WERI-Rb-1 (cell line): ENCODE measurements around the gene PRKCA.

Experiments used
- DNase-seq: peaks from one replicate; pipeline ENCODE4 v3.0.0-alpha.2; 2020
- H3K27ac ChIP-seq: fragments of 250-450 bp; sonication (Bioruptor Pico); 2 replicates; pipeline ENCODE4 v1.5.1; 2020; ENCODE audit warnings: mild to moderate bottlenecking, moderate library complexity
- H3K27me3 ChIP-seq: fragments of 250-450 bp; sonication (Bioruptor Pico); 2 replicates; pipeline ENCODE4 v1.5.1; 2021; ENCODE audit warnings: mild to moderate bottlenecking, low read depth, moderate library complexity; ENCODE audit not compliant: insufficient read depth, severe bottlenecking
- H3K36me3 ChIP-seq: fragments of 250-450 bp; sonication (Bioruptor Pico); 2 replicates; pipeline ENCODE4 v1.5.1; 2020; ENCODE audit warnings: mild to moderate bottlenecking, moderate library complexity
- H3K4me3 ChIP-seq: 2 replicates; pipeline ENCODE4 v1.5.1; 2011; ENCODE audit warnings: low read depth, mild to moderate bottlenecking, control low read depth, low read length
- H3K9me3 ChIP-seq: fragments of 250-450 bp; sonication (Bioruptor Pico); 2 replicates; pipeline ENCODE4 v1.5.1; 2021; ENCODE audit warnings: mild to moderate bottlenecking, moderate library complexity; ENCODE audit not compliant: severe bottlenecking
- TF ChIP-seq, protein P1 (sequence below): IDR thresholded peaks from 2 replicates; pipeline ENCODE4 v1.5.1; 2011; ENCODE audit warnings: low read depth, mild to moderate bottlenecking, control low read depth, inconsistent platforms, low read length

The PRKCA gene

DNA sequence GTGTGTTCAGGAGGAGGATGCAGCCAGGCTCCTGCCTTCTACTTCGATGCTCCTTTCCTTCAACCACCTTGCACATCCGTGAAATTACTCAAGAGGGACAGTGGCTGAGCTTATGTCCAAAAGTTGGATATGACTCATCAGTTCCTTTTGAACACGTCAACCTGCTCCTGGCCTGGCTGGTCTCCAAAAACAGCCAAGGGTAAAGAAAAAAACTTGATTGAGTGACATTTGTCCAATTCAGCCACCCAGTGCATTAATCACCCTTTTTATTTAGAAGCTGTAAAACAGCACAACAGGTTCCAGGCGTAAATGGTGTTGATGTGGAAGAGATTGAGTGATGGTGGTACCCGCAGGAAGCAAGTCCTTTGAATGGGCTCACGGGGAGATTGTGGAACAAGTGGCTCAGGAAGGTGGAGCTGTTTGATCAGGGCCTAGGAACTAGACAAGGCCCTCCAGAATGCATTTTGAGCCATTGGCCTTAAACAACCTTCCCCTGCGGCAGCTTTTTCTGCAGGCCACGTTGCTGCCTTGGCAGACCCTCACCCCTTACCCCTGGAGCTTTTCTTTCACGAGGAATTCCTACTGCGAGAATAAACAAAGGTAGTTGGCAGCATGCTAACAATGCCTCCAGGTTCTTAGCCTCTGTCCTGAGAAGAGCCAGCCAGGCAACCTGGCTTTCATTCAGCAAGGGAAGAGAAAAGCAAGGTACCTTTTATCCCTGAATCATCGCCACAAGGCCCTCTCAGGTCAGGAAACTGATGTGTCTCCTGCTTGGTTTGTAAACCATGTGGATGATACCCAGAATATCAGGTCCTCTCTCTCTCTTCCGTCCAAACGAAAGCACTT, 359.2 kb downstream of the PRKCA start:
- no peak for DNase-seq
- no peaks in the 10 kb centered on the region for H3K9me3 ChIP-seq
- H3K36me3 ChIP-seq = no peaks in the 10 kb centered on the region
- H3K27me3 ChIP-seq = no peaks in the 10 kb centered on the region
- H3K4me3 ChIP-seq = no peak overlapping the region
- TF ChIP-seq, protein P1, sequence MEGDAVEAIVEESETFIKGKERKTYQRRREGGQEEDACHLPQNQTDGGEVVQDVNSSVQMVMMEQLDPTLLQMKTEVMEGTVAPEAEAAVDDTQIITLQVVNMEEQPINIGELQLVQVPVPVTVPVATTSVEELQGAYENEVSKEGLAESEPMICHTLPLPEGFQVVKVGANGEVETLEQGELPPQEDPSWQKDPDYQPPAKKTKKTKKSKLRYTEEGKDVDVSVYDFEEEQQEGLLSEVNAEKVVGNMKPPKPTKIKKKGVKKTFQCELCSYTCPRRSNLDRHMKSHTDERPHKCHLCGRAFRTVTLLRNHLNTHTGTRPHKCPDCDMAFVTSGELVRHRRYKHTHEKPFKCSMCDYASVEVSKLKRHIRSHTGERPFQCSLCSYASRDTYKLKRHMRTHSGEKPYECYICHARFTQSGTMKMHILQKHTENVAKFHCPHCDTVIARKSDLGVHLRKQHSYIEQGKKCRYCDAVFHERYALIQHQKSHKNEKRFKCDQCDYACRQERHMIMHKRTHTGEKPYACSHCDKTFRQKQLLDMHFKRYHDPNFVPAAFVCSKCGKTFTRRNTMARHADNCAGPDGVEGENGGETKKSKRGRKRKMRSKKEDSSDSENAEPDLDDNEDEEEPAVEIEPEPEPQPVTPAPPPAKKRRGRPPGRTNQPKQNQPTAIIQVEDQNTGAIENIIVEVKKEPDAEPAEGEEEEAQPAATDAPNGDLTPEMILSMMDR = no peak
- H3K27ac ChIP-seq = no peak overlapping the region

- no peaks in the 10 kb centered on the region for H3K36me3 ChIP-seq
- no peaks in the 10 kb centered on the region for H3K27me3 ChIP-seq
- no peaks in the 10 kb centered on the region for H3K9me3 ChIP-seq
- no peak for DNase-seq
- TF ChIP-seq, protein P1 = no peak
- H3K27ac ChIP-seq = no peak overlapping the region
- H3K4me3 ChIP-seq = no peak overlapping the region
These were observed 360.1 kb downstream of the PRKCA start for GRCh38 chr17:66662496-66662895.

- peak; percentile 23 for DNase-seq
- TF ChIP-seq, protein P1 = no peak
- Histone ChIP-seq H3K27me3 (no peaks in the 10 kb centered on the region), H3K36me3 (no peaks in the 10 kb centered on the region), H3K9me3 (no peaks in the 10 kb centered on the region), H3K4me3 (no peak overlapping the region), H3K27ac (peak overlapping the region; percentile 13; the same call in 1 of the 2 replicates)
These were observed 360.7 kb downstream of the PRKCA start for GRCh38 chr17:66663041-66663606.

GRCh38 chr17:66664336-66664735, 361.9 kb downstream of the PRKCA start:
- DNase-seq = no peak
- H3K36me3 ChIP-seq = no peaks in the 10 kb centered on the region
- H3K4me3 ChIP-seq = no peak overlapping the region
- H3K27me3 ChIP-seq = no peaks in the 10 kb centered on the region
- no peak overlapping the region for H3K27ac ChIP-seq
- TF ChIP-seq, protein P1 = no peak
- H3K9me3 ChIP-seq = no peaks in the 10 kb centered on the region

DNA sequence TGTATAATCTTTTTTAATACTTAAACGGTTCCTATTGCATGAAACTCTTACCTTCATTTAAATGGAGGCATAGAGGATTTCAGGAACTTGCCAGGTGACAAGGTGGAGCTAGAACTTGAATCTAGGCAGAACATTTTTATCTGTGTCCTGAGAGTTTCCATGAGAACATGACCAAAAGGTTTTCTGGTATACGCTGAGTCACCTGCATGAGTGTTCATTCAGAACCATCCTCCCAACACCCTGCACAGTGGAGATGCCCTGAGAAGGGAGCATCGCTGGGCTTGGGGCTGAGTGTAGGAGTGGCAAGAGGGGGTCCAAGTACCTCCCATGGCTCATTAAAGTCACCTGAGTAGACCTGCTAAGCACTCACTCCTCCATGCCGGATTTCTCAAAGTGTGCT, 362.8 kb downstream of the PRKCA start:
- Histone ChIP-seq H3K27me3 (no peaks in the 10 kb centered on the region), H3K27ac (no peak overlapping the region), H3K4me3 (no peak overlapping the region), H3K36me3 (no peaks in the 10 kb centered on the region), H3K9me3 (no peaks in the 10 kb centered on the region)
- no peak for DNase-seq
- TF ChIP-seq, protein P1 = no peak
